ENCODE data around the gene PTGFR. TPM values are rescaled to one million over a fixed set of nuclear protein-coding genes. Genes with fewer than 3 reads are reported as not detected.

PTGFR gene
- total and polyA plus RNA-seq, 4 donors: 4.1 to 28.9 (median 10.9) TPM

DNA sequence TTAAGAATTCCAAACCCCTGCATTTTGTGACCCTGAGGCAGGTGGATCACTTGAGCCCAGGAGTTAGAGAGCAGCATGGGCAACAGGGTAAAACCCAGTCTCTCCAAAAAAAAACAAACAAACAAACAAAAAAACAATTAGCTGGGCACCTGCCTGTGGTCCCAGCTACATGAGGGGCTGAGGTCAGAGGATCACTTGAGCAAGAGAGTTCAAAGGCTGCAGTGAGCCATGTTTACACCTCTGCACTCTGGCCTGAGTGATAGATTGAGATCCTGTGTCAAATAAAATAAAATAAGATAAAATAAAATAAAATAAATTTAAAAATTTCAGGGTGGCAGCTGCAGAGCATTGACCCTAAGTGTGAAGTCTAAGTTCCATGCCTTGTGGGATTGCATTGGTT lies 16.7 kb upstream of the PTGFR start:
- Histone ChIP-seq H3K4me3 (ENCODE audit: low read depth, low read length) (no peak overlapping the region), H3K4me1 (ENCODE audit: control insufficient read depth, insufficient read depth, low read length) (no peaks in the 10 kb centered on the region), H3K9me3 (ENCODE audit: control insufficient read depth, insufficient read depth, low read length) (no peaks in the 10 kb centered on the region), H3K27me3 (ENCODE audit: control insufficient read depth, insufficient read depth, low read length) (no peaks in the 10 kb centered on the region), H3K27ac (ENCODE audit: low read depth, low read length) (no peak overlapping the region), H3K36me3 (ENCODE audit: control insufficient read depth, insufficient read depth, low read length) (no peaks in the 10 kb centered on the region)
- no peak for DNase-seq (ENCODE audit: low read depth in 4 of 6, low spot score in 6 of 6)

GRCh38 chr1:78475888-78476610 lies 14.7 kb upstream of the PTGFR start:
- DNase-seq (ENCODE audit: low read depth in 4 of 6, low spot score in 6 of 6): no peak
- Histone ChIP-seq H3K27me3 (ENCODE audit: control insufficient read depth, insufficient read depth, low read length) (no peaks in the 10 kb centered on the region), H3K36me3 (ENCODE audit: control insufficient read depth, insufficient read depth, low read length) (no peaks in the 10 kb centered on the region), H3K27ac (ENCODE audit: low read depth, low read length) (no peak overlapping the region), H3K4me1 (ENCODE audit: control insufficient read depth, insufficient read depth, low read length) (no peaks in the 10 kb centered on the region), H3K9me3 (ENCODE audit: control insufficient read depth, insufficient read depth, low read length) (no peaks in the 10 kb centered on the region), H3K4me3 (ENCODE audit: low read depth, low read length) (no peak overlapping the region)
- 75% methylated on average over 2 of the region's 4 CpGs for WGBS (ENCODE audit: insufficient coverage)

DNA sequence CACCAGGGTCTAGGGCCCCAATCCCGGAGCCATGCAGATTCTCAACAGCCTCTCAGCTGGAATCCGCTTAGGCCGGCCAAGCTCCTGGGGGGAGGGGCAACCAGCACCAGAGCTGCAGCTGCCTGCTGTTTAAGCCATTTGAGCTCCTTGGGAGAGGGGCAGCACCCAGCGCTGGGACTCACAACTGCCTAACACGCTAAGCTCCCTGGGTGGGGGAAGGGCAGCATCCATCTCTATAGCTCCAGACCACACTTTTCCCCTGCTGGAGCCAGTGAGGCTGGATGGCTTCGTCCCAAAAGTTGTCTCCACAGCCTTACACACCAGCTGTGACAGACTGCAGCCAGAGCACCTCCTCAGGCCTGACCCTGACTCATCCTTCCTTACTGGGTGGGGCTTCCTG lies 6.9 kb upstream of the PTGFR start:
- Histone ChIP-seq H3K36me3 (ENCODE audit: control insufficient read depth, insufficient read depth, low read length) (no peaks in the 10 kb centered on the region), H3K27ac (ENCODE audit: low read depth, low read length) (no peak overlapping the region), H3K4me3 (ENCODE audit: low read depth, low read length) (no peak overlapping the region), H3K4me1 (ENCODE audit: control insufficient read depth, insufficient read depth, low read length) (no peaks in the 10 kb centered on the region), H3K27me3 (ENCODE audit: control insufficient read depth, insufficient read depth, low read length) (no peaks in the 10 kb centered on the region), H3K9me3 (ENCODE audit: control insufficient read depth, insufficient read depth, low read length) (no peaks in the 10 kb centered on the region)
- no peak for DNase-seq (ENCODE audit: low read depth in 4 of 6, low spot score in 6 of 6)
- WGBS (ENCODE audit: insufficient coverage): 47% methylated on average over 6 of the region's 6 CpGs

GRCh38 chr1:78491451-78492071 lies 787 bp downstream of the PTGFR start:
- peak overlapping the region; percentile 71 for H3K27ac ChIP-seq (ENCODE audit: low read depth, low read length)
- H3K9me3 ChIP-seq (ENCODE audit: control insufficient read depth, insufficient read depth, low read length): no peaks in the 10 kb centered on the region
- WGBS (ENCODE audit: insufficient coverage): 1% methylated on average over 33 of the region's 37 CpGs
- H3K27me3 ChIP-seq (ENCODE audit: control insufficient read depth, insufficient read depth, low read length): peaks cover 9% of the 10 kb centered on the region
- H3K4me1 ChIP-seq (ENCODE audit: control insufficient read depth, insufficient read depth, low read length): peaks cover 11% of the 10 kb centered on the region
- no peaks in the 10 kb centered on the region for H3K36me3 ChIP-seq (ENCODE audit: control insufficient read depth, insufficient read depth, low read length)
- DNase-seq (ENCODE audit: low read depth in 4 of 6, low spot score in 6 of 6): peak in 2 of 6 donors; percentile 45 to 59
- peak overlapping the region; percentile 55 for H3K4me3 ChIP-seq (ENCODE audit: low read depth, low read length)

- H3K4me3 ChIP-seq (ENCODE audit: low read depth, low read length): no peak overlapping the region
- DNase-seq (ENCODE audit: low read depth in 4 of 6, low spot score in 6 of 6): no peak
- no peaks in the 10 kb centered on the region for H3K36me3 ChIP-seq (ENCODE audit: control insufficient read depth, insufficient read depth, low read length)
- no peak overlapping the region for H3K27ac ChIP-seq (ENCODE audit: low read depth, low read length)
- H3K27me3 ChIP-seq (ENCODE audit: control insufficient read depth, insufficient read depth, low read length): peaks cover 9% of the 10 kb centered on the region
- no peaks in the 10 kb centered on the region for H3K9me3 ChIP-seq (ENCODE audit: control insufficient read depth, insufficient read depth, low read length)
- peaks cover 11% of the 10 kb centered on the region for H3K4me1 ChIP-seq (ENCODE audit: control insufficient read depth, insufficient read depth, low read length)
- WGBS (ENCODE audit: insufficient coverage): 100% methylated on average over 7 of the region's 12 CpGs
These were observed 1.7 kb downstream of the PTGFR start for GRCh38 chr1:78492386-78492950.

DNA sequence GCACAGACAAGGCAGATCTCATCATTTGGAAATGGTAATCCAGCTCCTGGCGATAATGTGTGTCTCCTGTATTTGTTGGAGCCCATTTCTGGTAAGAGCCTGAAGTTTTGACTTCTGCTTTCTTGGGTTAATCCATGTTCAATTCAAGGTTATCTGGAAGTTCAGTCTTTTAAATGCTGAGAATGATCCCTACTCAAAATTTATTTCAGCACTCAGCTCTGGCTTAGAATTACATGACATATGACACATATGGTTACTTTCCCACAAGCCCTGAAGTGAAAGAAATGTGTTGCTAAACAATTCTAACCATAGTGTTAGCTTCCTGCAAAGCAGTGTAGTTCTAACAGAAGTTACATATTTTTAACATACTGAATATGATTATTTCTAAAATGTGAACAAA lies 2.7 kb downstream of the PTGFR start:
- Histone ChIP-seq H3K9me3 (ENCODE audit: control insufficient read depth, insufficient read depth, low read length) (no peaks in the 10 kb centered on the region), H3K4me1 (ENCODE audit: control insufficient read depth, insufficient read depth, low read length) (peaks cover 11% of the 10 kb centered on the region), H3K27me3 (ENCODE audit: control insufficient read depth, insufficient read depth, low read length) (peaks cover 9% of the 10 kb centered on the region), H3K4me3 (ENCODE audit: low read depth, low read length) (no peak overlapping the region), H3K27ac (ENCODE audit: low read depth, low read length) (no peak overlapping the region), H3K36me3 (ENCODE audit: control insufficient read depth, insufficient read depth, low read length) (no peaks in the 10 kb centered on the region)
- WGBS (ENCODE audit: insufficient coverage): 100% methylated on average over 1 of the region's 1 CpG
- peak in 1 of 6 donors; percentile 76 for DNase-seq (ENCODE audit: low read depth in 4 of 6, low spot score in 6 of 6)

GRCh38 chr1:78497201-78497600 lies 6.4 kb downstream of the PTGFR start:
- WGBS (ENCODE audit: insufficient coverage): no CpG with 5 or more reads among the region's 4 CpGs
- peaks cover 5% of the 10 kb centered on the region for H3K27me3 ChIP-seq (ENCODE audit: control insufficient read depth, insufficient read depth, low read length)
- no peak overlapping the region for H3K27ac ChIP-seq (ENCODE audit: low read depth, low read length)
- no peak overlapping the region for H3K4me3 ChIP-seq (ENCODE audit: low read depth, low read length)
- H3K4me1 ChIP-seq (ENCODE audit: control insufficient read depth, insufficient read depth, low read length): no peaks in the 10 kb centered on the region
- no peak for DNase-seq (ENCODE audit: low read depth in 4 of 6, low spot score in 6 of 6)
- H3K36me3 ChIP-seq (ENCODE audit: control insufficient read depth, insufficient read depth, low read length): no peaks in the 10 kb centered on the region
- no peaks in the 10 kb centered on the region for H3K9me3 ChIP-seq (ENCODE audit: control insufficient read depth, insufficient read depth, low read length)

- WGBS (ENCODE audit: insufficient coverage): no CpG with 5 or more reads among the region's 2 CpGs
These were observed 9.8 kb downstream of the PTGFR start for GRCh38 chr1:78500529-78500928.

DNA sequence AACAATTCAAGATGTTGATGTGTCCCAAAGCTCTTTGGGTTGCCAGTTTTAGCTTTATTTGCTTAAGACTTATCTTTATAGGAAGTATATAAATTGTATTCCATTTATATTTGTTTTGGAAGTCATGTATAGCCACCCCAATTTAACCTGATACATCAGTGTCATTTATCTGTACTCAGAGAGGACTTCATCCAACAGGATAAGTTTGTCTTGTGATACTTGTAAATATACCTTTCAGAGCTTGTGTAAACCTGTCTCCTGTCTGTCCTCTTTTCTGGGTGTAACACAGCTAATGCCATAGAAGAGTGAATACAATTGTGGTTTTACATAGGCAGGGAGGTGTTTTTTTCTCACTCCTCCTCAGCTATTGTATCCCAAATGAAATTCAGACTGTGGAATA lies 10.4 kb downstream of the PTGFR start:
- Histone ChIP-seq H3K9me3 (ENCODE audit: control insufficient read depth, insufficient read depth, low read length) (no peaks in the 10 kb centered on the region), H3K4me3 (ENCODE audit: low read depth, low read length) (no peak overlapping the region), H3K36me3 (ENCODE audit: control insufficient read depth, insufficient read depth, low read length) (no peaks in the 10 kb centered on the region)

More at GRCh38 chr1:78500529-78500928, 9.8 kb downstream of the PTGFR start:
- no peak for DNase-seq (ENCODE audit: low read depth in 4 of 6, low spot score in 6 of 6)
- no peak overlapping the region for H3K27ac ChIP-seq (ENCODE audit: low read depth, low read length)
- no peak overlapping the region for H3K4me3 ChIP-seq (ENCODE audit: low read depth, low read length)
- H3K9me3 ChIP-seq (ENCODE audit: control insufficient read depth, insufficient read depth, low read length): no peaks in the 10 kb centered on the region
- no peaks in the 10 kb centered on the region for H3K4me1 ChIP-seq (ENCODE audit: control insufficient read depth, insufficient read depth, low read length)
- no peaks in the 10 kb centered on the region for H3K36me3 ChIP-seq (ENCODE audit: control insufficient read depth, insufficient read depth, low read length)
- no peaks in the 10 kb centered on the region for H3K27me3 ChIP-seq (ENCODE audit: control insufficient read depth, insufficient read depth, low read length)

DNA sequence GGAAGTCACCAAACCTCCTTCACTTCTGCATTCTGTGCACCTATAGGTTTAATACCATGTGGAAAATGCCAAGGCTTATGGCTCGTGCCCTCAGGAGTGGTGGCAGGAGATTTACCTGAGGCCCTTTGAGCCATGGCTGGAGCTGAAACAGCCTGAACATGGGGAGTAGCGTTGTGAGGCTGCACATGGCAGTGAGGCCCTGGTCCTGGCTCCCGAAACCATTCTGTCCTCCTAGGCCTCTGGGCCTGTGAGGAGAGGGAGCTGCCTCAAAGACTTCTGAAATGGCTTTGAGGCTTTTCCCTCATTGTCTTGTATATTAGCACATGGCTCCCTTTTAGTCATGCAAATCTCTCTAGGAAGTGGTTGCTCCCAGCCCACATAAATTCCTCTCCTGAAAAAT lies 20.6 kb downstream of the PTGFR start:
- Histone ChIP-seq H3K27ac (ENCODE audit: low read depth, low read length) (no peak overlapping the region), H3K4me3 (ENCODE audit: low read depth, low read length) (no peak overlapping the region), H3K9me3 (ENCODE audit: control insufficient read depth, insufficient read depth, low read length) (peaks cover 6% of the 10 kb centered on the region), H3K36me3 (ENCODE audit: control insufficient read depth, insufficient read depth, low read length) (no peaks in the 10 kb centered on the region), H3K4me1 (ENCODE audit: control insufficient read depth, insufficient read depth, low read length) (no peaks in the 10 kb centered on the region), H3K27me3 (ENCODE audit: control insufficient read depth, insufficient read depth, low read length) (no peaks in the 10 kb centered on the region)
- 87% methylated on average over 3 of the region's 3 CpGs for WGBS (ENCODE audit: insufficient coverage)
- DNase-seq (ENCODE audit: low read depth in 4 of 6, low spot score in 6 of 6): no peak

More for the DNA sequence above, 10.4 kb downstream of the PTGFR start:
- no peaks in the 10 kb centered on the region for H3K4me1 ChIP-seq (ENCODE audit: control insufficient read depth, insufficient read depth, low read length)
- no peak overlapping the region for H3K27ac ChIP-seq (ENCODE audit: low read depth, low read length)
- no peak for DNase-seq (ENCODE audit: low read depth in 4 of 6, low spot score in 6 of 6)
- no peaks in the 10 kb centered on the region for H3K27me3 ChIP-seq (ENCODE audit: control insufficient read depth, insufficient read depth, low read length)
